Measurements from ENCODE around the gene CSNK2A1.

CSNK2A1 gene

GRCh38 chr20:537983-538382 is 5.6 kb downstream of the CSNK2A1 start:
- Histone ChIP-seq H3K36me3 (ENCODE audit: insufficient read depth, low read length) (peaks cover 11% of the 10 kb centered on the region), H2AFZ (ENCODE audit: low read depth, low read length) (no peak overlapping the region), H3K27me3 (ENCODE audit: insufficient read depth, low read length) (no peaks in the 10 kb centered on the region), H3K9me3 (ENCODE audit: low read length) (peaks cover 11% of the 10 kb centered on the region), H3K4me3 (ENCODE audit: low read length) (no peak overlapping the region), H3K4me1 (ENCODE audit: insufficient read depth, low read length) (peaks cover 10% of the 10 kb centered on the region)

- peaks cover 10% of the 10 kb centered on the region for H3K4me1 ChIP-seq (ENCODE audit: insufficient read depth, low read length)
- H3K27me3 ChIP-seq (ENCODE audit: insufficient read depth, low read length) = no peaks in the 10 kb centered on the region
- no peak overlapping the region for H3K4me3 ChIP-seq (ENCODE audit: low read length)
- peaks cover 11% of the 10 kb centered on the region for H3K9me3 ChIP-seq (ENCODE audit: low read length)
- peaks cover 11% of the 10 kb centered on the region for H3K36me3 ChIP-seq (ENCODE audit: insufficient read depth, low read length)
- H2AFZ ChIP-seq (ENCODE audit: low read depth, low read length) = no peak overlapping the region
Observed at GRCh38 chr20:536426-537010, 7.1 kb downstream of the CSNK2A1 start.

GRCh38 chr20:535958-536357 is 7.6 kb downstream of the CSNK2A1 start:
- H3K4me3 ChIP-seq (ENCODE audit: low read length) = no peak overlapping the region
- H3K36me3 ChIP-seq (ENCODE audit: insufficient read depth, low read length) = peaks cover 11% of the 10 kb centered on the region
- H3K27me3 ChIP-seq (ENCODE audit: insufficient read depth, low read length) = no peaks in the 10 kb centered on the region
- H3K9me3 ChIP-seq (ENCODE audit: low read length) = peaks cover 11% of the 10 kb centered on the region
- no peak overlapping the region for H2AFZ ChIP-seq (ENCODE audit: low read depth, low read length)
- peaks cover 10% of the 10 kb centered on the region for H3K4me1 ChIP-seq (ENCODE audit: insufficient read depth, low read length)

GRCh38 chr20:533526-533925 is 10.1 kb downstream of the CSNK2A1 start:
- H3K9me3 ChIP-seq (ENCODE audit: low read length) = peaks cover 10% of the 10 kb centered on the region
- H3K4me3 ChIP-seq (ENCODE audit: low read length) = no peak overlapping the region
- no peak overlapping the region for H2AFZ ChIP-seq (ENCODE audit: low read depth, low read length)
- peaks cover 10% of the 10 kb centered on the region for H3K4me1 ChIP-seq (ENCODE audit: insufficient read depth, low read length)
- no peaks in the 10 kb centered on the region for H3K27me3 ChIP-seq (ENCODE audit: insufficient read depth, low read length)
- peaks cover 17% of the 10 kb centered on the region for H3K36me3 ChIP-seq (ENCODE audit: insufficient read depth, low read length)

- Histone ChIP-seq H3K9me3 (ENCODE audit: low read length) (peaks cover 17% of the 10 kb centered on the region), H3K4me3 (ENCODE audit: low read length) (no peak overlapping the region), H3K27me3 (ENCODE audit: insufficient read depth, low read length) (no peaks in the 10 kb centered on the region), H3K4me1 (ENCODE audit: insufficient read depth, low read length) (peaks cover 8% of the 10 kb centered on the region), H2AFZ (ENCODE audit: low read depth, low read length) (no peak overlapping the region), H3K36me3 (ENCODE audit: insufficient read depth, low read length) (peaks cover 25% of the 10 kb centered on the region)
Observed at GRCh38 chr20:532530-532929, 11.1 kb downstream of the CSNK2A1 start.

- Histone ChIP-seq H3K9me3 (ENCODE audit: low read length) (peaks cover 22% of the 10 kb centered on the region), H3K4me1 (ENCODE audit: insufficient read depth, low read length) (peaks cover 6% of the 10 kb centered on the region), H3K36me3 (ENCODE audit: insufficient read depth, low read length) (peaks cover 30% of the 10 kb centered on the region), H3K4me3 (ENCODE audit: low read length) (no peak overlapping the region), H3K27me3 (ENCODE audit: insufficient read depth, low read length) (no peaks in the 10 kb centered on the region), H2AFZ (ENCODE audit: low read depth, low read length) (no peak overlapping the region)
Observed at GRCh38 chr20:531608-532007, 12.0 kb downstream of the CSNK2A1 start.

GRCh38 chr20:530321-530720 is 13.3 kb downstream of the CSNK2A1 start:
- H3K36me3 ChIP-seq (ENCODE audit: insufficient read depth, low read length) = peaks cover 37% of the 10 kb centered on the region
- H3K27me3 ChIP-seq (ENCODE audit: insufficient read depth, low read length) = no peaks in the 10 kb centered on the region
- H3K4me3 ChIP-seq (ENCODE audit: low read length) = no peak overlapping the region
- H2AFZ ChIP-seq (ENCODE audit: low read depth, low read length) = no peak overlapping the region
- H3K9me3 ChIP-seq (ENCODE audit: low read length) = peaks cover 28% of the 10 kb centered on the region
- H3K4me1 ChIP-seq (ENCODE audit: insufficient read depth, low read length) = peaks cover 6% of the 10 kb centered on the region

GRCh38 chr20:528923-529604 is 14.5 kb downstream of the CSNK2A1 start:
- no peak overlapping the region for H3K4me3 ChIP-seq (ENCODE audit: low read length)
- no peak overlapping the region for H2AFZ ChIP-seq (ENCODE audit: low read depth, low read length)
- no peaks in the 10 kb centered on the region for H3K27me3 ChIP-seq (ENCODE audit: insufficient read depth, low read length)
- H3K9me3 ChIP-seq (ENCODE audit: low read length) = peaks cover 33% of the 10 kb centered on the region
- peaks cover 46% of the 10 kb centered on the region for H3K36me3 ChIP-seq (ENCODE audit: insufficient read depth, low read length)
- peaks cover 2% of the 10 kb centered on the region for H3K4me1 ChIP-seq (ENCODE audit: insufficient read depth, low read length)

GRCh38 chr20:527571-527886 is 16.1 kb downstream of the CSNK2A1 start:
- H3K36me3 ChIP-seq (ENCODE audit: insufficient read depth, low read length) = peaks cover 53% of the 10 kb centered on the region
- H3K4me1 ChIP-seq (ENCODE audit: insufficient read depth, low read length) = peaks cover 2% of the 10 kb centered on the region

GRCh38 chr20:521860-522259 is 21.7 kb downstream of the CSNK2A1 start:
- peaks cover 48% of the 10 kb centered on the region for H3K36me3 ChIP-seq (ENCODE audit: insufficient read depth, low read length)
- peaks cover 30% of the 10 kb centered on the region for H3K9me3 ChIP-seq (ENCODE audit: low read length)
- no peaks in the 10 kb centered on the region for H3K27me3 ChIP-seq (ENCODE audit: insufficient read depth, low read length)
- H2AFZ ChIP-seq (ENCODE audit: low read depth, low read length) = no peak overlapping the region
- H3K4me3 ChIP-seq (ENCODE audit: low read length) = no peak overlapping the region
- H3K4me1 ChIP-seq (ENCODE audit: insufficient read depth, low read length) = peaks cover 7% of the 10 kb centered on the region

More at GRCh38 chr20:527571-527886, 16.1 kb downstream of the CSNK2A1 start:
- no peaks in the 10 kb centered on the region for H3K27me3 ChIP-seq (ENCODE audit: insufficient read depth, low read length)
- H2AFZ ChIP-seq (ENCODE audit: low read depth, low read length) = no peak overlapping the region
- H3K4me3 ChIP-seq (ENCODE audit: low read length) = no peak overlapping the region
- peaks cover 36% of the 10 kb centered on the region for H3K9me3 ChIP-seq (ENCODE audit: low read length)

GRCh38 chr20:519999-520398 is 23.6 kb downstream of the CSNK2A1 start:
- Histone ChIP-seq H3K9me3 (ENCODE audit: low read length) (peaks cover 24% of the 10 kb centered on the region), H3K4me1 (ENCODE audit: insufficient read depth, low read length) (peaks cover 9% of the 10 kb centered on the region), H2AFZ (ENCODE audit: low read depth, low read length) (no peak overlapping the region), H3K27me3 (ENCODE audit: insufficient read depth, low read length) (no peaks in the 10 kb centered on the region), H3K4me3 (ENCODE audit: low read length) (no peak overlapping the region), H3K36me3 (ENCODE audit: insufficient read depth, low read length) (peaks cover 41% of the 10 kb centered on the region)

- Histone ChIP-seq H2AFZ (ENCODE audit: low read depth, low read length) (no peak overlapping the region), H3K27me3 (ENCODE audit: insufficient read depth, low read length) (no peaks in the 10 kb centered on the region), H3K36me3 (ENCODE audit: insufficient read depth, low read length) (peaks cover 20% of the 10 kb centered on the region), H3K4me1 (ENCODE audit: insufficient read depth, low read length) (peaks cover 15% of the 10 kb centered on the region), H3K4me3 (ENCODE audit: low read length) (no peak overlapping the region), H3K9me3 (ENCODE audit: low read length) (peaks cover 15% of the 10 kb centered on the region)
Observed at GRCh38 chr20:517221-517620, 26.4 kb downstream of the CSNK2A1 start.

- H3K9me3 ChIP-seq (ENCODE audit: low read length) = peaks cover 11% of the 10 kb centered on the region
- peaks cover 16% of the 10 kb centered on the region for H3K36me3 ChIP-seq (ENCODE audit: insufficient read depth, low read length)
- H3K4me1 ChIP-seq (ENCODE audit: insufficient read depth, low read length) = peaks cover 15% of the 10 kb centered on the region
- H3K27me3 ChIP-seq (ENCODE audit: insufficient read depth, low read length) = no peaks in the 10 kb centered on the region
- no peak overlapping the region for H3K4me3 ChIP-seq (ENCODE audit: low read length)
- H2AFZ ChIP-seq (ENCODE audit: low read depth, low read length) = no peak overlapping the region
Observed at GRCh38 chr20:516799-517198, 26.8 kb downstream of the CSNK2A1 start.

- H3K36me3 ChIP-seq (ENCODE audit: insufficient read depth, low read length) = peaks cover 7% of the 10 kb centered on the region
Observed at GRCh38 chr20:515696-516095, 27.9 kb downstream of the CSNK2A1 start.

More at GRCh38 chr20:515696-516095, 27.9 kb downstream of the CSNK2A1 start:
- Histone ChIP-seq H3K9me3 (ENCODE audit: low read length) (peaks cover 4% of the 10 kb centered on the region), H3K4me1 (ENCODE audit: insufficient read depth, low read length) (peaks cover 15% of the 10 kb centered on the region), H3K4me3 (ENCODE audit: low read length) (no peak overlapping the region), H3K27me3 (ENCODE audit: insufficient read depth, low read length) (no peaks in the 10 kb centered on the region), H2AFZ (ENCODE audit: low read depth, low read length) (no peak overlapping the region)
